Measurements from ENCODE around the gene DNAJB6. TPM values are rescaled to one million over a fixed set of nuclear protein-coding genes. Genes with fewer than 3 reads are reported as not detected.
A peak's percentile ranks its signal among the peaks of the same experiment; 100 is the strongest.

The DNAJB6 gene
- total and polyA plus RNA-seq, 12 donors: 38.4 to 195 (median 80.4) TPM

DNA sequence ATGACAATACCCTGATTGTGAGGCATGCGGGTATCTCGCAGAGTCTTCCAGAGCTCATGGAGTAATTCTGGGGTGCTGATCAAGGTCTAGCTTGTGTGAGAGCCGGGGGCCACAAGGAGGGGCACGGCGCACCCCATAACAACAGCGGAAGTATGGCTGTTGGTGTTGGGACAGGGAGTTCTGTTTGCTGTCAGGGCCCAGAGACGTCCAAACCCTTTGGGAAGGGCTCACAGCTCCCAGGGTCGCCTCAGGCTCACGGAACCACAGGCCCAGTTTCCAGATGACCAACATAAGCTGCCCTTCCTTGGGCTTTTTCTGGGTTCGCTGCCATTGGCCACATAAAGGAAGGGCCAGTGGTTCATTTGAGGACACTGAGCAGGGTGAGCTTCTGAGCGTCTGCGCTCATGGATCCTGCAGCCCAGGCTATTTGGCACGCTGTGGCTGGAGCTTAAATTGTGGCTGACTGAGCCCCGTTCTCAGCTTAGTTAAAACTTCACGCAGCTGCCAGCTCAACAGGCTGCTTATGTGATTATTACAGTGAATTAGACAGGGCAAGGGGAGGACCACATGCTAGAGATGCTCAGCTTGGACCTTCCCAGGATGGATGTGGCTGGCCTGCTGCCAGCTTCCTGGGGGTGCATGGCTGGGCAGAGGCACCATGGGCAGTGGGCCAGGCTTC, 92.3 kb downstream of the DNAJB6 start:
- Histone ChIP-seq H3K4me3 (no peak overlapping the region), H3K27ac (no peak overlapping the region), H3K36me3 (replicated peaks in 1 of 2) (no peaks in the 10 kb centered on the region), H3K9me3 (replicated peaks in 1 of 3) (no peaks in the 10 kb centered on the region), H3K4me1 (replicated peaks in 1 of 2) (peaks cover 0 to 8% of the 10 kb centered on the region in 2 donors), H3K27me3 (no peaks in the 10 kb centered on the region)
- WGBS, 4 donors: 77 to 86% (median 85%) methylated on average over 7 to 15 of the region's 15 CpGs
- peak in 1 of 7 donors; percentile 8 for DNase-seq
- TF ChIP-seq, protein P1, sequence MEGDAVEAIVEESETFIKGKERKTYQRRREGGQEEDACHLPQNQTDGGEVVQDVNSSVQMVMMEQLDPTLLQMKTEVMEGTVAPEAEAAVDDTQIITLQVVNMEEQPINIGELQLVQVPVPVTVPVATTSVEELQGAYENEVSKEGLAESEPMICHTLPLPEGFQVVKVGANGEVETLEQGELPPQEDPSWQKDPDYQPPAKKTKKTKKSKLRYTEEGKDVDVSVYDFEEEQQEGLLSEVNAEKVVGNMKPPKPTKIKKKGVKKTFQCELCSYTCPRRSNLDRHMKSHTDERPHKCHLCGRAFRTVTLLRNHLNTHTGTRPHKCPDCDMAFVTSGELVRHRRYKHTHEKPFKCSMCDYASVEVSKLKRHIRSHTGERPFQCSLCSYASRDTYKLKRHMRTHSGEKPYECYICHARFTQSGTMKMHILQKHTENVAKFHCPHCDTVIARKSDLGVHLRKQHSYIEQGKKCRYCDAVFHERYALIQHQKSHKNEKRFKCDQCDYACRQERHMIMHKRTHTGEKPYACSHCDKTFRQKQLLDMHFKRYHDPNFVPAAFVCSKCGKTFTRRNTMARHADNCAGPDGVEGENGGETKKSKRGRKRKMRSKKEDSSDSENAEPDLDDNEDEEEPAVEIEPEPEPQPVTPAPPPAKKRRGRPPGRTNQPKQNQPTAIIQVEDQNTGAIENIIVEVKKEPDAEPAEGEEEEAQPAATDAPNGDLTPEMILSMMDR (IDR thresholded peaks at IDR 0.05): no peak
- TF ChIP-seq POLR2A (IDR thresholded peaks at IDR 0.05): no peak
- intact Hi-C loops (cut with DNase I): no loop called here

DNA sequence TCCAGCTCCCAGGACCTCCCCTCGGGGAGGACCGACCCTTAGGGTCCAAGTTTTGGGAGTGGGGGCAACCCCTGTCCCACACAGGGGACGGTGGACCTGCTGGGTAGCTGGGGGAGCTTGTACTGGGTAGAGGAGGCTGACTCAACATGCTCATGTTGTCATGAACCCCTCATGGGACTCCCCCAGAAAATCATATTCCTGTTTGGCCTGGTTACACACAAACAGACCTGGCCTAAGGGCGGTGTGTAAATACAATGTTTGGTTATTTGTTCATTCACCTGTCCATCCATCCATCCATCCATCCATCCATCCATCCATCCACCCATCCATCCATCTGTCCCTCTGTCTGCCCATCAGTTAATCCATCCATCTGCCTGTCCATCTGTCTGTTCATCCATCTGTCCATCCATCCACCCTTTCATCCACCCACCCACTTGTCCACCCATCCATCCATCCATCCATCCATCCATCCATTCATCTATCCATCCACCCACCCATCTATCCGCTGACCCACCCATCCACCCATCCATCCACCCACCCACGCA, 92.9 kb downstream of the DNAJB6 start:
- intact Hi-C loops (cut with DNase I): no loop called here
- Histone ChIP-seq H3K4me1 (replicated peaks in 1 of 2) (peaks cover 0 to 8% of the 10 kb centered on the region in 2 donors), H3K27ac (no peak overlapping the region), H3K27me3 (no peaks in the 10 kb centered on the region), H3K9me3 (replicated peaks in 1 of 3) (no peaks in the 10 kb centered on the region), H3K4me3 (no peak overlapping the region), H3K36me3 (replicated peaks in 1 of 2) (no peaks in the 10 kb centered on the region)
- no peak for DNase-seq
- WGBS, 4 donors: 85 to 89% (median 87%) methylated on average over 3 to 6 of the region's 6 CpGs
- TF ChIP-seq, protein P1 (IDR thresholded peaks at IDR 0.05): no peak
- no peak for TF ChIP-seq POLR2A (IDR thresholded peaks at IDR 0.05)

DNA sequence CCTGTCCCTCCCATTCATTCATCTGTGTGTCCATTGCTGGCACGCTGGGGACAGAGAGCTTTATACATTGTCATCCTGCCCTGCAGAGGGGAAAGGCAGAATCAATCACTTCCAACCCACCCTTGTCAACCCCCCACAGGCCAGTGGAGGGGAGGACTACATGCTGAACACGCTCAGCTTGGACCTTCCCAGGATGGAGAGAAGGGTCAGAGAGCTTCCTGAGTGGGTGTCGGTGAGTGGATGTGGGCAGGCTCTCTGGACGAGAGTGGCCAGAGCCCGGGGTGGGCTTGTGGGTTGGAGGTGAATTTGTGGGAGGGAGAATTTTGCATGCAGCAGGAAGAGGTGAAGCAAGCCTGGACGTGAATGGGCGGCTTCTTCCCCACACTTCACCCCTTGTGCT, 93.9 kb downstream of the DNAJB6 start:
- Histone ChIP-seq H3K4me1 (replicated peaks in 1 of 2) (peaks cover 0 to 8% of the 10 kb centered on the region in 2 donors), H3K27me3 (no peaks in the 10 kb centered on the region), H3K36me3 (replicated peaks in 1 of 2) (no peaks in the 10 kb centered on the region), H3K9me3 (replicated peaks in 1 of 3) (no peaks in the 10 kb centered on the region), H3K4me3 (no peak overlapping the region), H3K27ac (no peak overlapping the region)
- TF ChIP-seq POLR2A (IDR thresholded peaks at IDR 0.05): no peak
- 67 to 81% (median 79%) methylated on average over 7 of the region's 7 CpGs for WGBS, 4 donors
- no peak for DNase-seq
- intact Hi-C loops (cut with DNase I): no loop called here

DNA sequence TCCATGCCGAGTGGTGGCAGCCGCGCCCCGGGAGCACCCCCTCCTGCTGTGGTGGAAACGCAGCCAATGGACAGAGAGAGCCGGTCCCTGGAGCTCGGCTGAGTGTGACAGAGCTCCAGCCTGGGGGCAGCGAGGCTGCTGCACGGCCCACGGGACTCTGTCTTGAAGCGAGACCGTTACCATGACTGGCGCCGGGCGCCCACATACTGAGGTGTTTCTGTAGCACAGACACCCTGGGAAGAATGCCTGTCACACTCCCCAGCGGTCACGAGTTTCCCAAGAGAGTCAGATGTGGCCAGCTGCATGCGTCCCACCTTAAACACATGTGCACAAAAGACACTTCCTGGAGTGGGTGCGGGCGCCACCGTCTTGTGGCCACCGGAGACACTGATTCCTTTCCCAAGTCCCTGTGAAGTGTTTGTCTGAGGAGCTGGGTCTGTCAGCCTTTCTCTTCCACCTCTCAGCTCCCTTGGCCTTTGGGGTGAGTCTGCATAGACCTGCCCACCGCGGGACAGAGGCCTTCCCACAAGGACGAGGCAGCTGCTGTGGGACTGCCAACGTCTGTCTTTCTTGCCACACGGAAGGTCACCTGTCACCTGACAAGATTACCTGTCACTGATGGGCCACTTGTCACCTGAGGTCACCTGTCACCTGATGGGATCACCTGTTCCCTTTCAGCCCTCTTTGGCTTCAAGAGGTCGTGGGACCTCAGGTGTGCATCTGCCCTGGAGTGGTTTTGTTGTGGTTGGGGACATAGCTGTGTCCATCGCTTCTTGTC, 94.6 kb downstream of the DNAJB6 start:
- 80 to 92% (median 83%) methylated on average over 18 to 29 of the region's 29 CpGs for WGBS, 4 donors
- H3K27me3 ChIP-seq: no peaks in the 10 kb centered on the region
- DNase-seq: no peak
- H3K9me3 ChIP-seq (replicated peaks in 1 of 3): no peaks in the 10 kb centered on the region
- intact Hi-C loops (cut with DNase I): no loop called here
- H3K36me3 ChIP-seq (replicated peaks in 1 of 2): no peaks in the 10 kb centered on the region
- no peak for TF ChIP-seq POLR2A (IDR thresholded peaks at IDR 0.05)
- TF ChIP-seq, protein P1 (IDR thresholded peaks at IDR 0.05): no peak
- H3K27ac ChIP-seq: no peak overlapping the region
- no peak overlapping the region for H3K4me3 ChIP-seq
- peaks cover 0 to 8% of the 10 kb centered on the region in 2 donors for H3K4me1 ChIP-seq (replicated peaks in 1 of 2)
